Measurements from ENCODE around the gene TRABD2B.

Gene TRABD2B

DNA sequence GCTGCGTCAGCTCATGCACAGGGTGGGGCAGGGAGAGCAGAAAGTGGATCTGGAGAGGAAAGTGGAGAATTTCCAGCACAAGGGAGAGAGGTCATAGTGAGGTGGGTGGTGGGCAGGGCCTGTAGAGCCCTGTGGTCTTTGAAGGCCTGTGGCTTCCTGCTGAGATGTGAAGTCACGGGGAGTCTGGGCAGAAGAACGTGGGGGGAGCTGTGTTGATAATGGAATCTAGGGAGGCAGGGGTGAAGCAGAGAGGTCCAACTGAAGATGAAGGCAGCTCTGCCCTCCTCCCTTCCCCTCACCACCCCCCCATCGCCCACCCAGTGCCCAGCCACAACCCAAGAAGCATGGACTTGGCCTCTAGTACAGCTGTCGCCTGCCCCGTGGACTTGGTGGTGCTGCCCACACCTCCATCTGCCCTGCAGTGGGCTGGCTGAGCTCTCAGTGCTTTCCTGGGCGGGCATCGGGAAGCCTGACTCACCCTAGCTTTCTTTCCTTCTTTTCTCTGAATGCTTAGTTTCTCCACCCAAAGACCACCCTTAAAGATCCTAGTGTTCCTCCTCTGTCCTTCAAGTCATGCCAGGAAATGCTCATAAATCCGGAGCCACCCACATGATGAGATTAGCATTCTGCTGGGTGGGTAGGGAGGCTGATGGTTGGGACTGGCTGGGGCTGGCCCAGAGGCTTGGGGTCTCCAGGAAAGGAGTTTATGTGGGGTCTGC is 186.1 kb downstream of the TRABD2B start:
- no peaks in the 10 kb centered on the region for H3K9me3 ChIP-seq (ENCODE audit: severe bottlenecking)
- no peaks in the 10 kb centered on the region for H3K27me3 ChIP-seq (ENCODE audit: insufficient read depth, poor library complexity, severe bottlenecking)
- ATAC-seq (ENCODE audit: low read depth) (no peak), DNase-seq (ENCODE audit: low spot score) (no peak)
- no peak overlapping the region for H3K27ac ChIP-seq (ENCODE audit: poor library complexity, severe bottlenecking)
- H3K4me1 ChIP-seq (ENCODE audit: insufficient read depth, poor library complexity, severe bottlenecking) = no peaks in the 10 kb centered on the region
- TF ChIP-seq, protein P1, sequence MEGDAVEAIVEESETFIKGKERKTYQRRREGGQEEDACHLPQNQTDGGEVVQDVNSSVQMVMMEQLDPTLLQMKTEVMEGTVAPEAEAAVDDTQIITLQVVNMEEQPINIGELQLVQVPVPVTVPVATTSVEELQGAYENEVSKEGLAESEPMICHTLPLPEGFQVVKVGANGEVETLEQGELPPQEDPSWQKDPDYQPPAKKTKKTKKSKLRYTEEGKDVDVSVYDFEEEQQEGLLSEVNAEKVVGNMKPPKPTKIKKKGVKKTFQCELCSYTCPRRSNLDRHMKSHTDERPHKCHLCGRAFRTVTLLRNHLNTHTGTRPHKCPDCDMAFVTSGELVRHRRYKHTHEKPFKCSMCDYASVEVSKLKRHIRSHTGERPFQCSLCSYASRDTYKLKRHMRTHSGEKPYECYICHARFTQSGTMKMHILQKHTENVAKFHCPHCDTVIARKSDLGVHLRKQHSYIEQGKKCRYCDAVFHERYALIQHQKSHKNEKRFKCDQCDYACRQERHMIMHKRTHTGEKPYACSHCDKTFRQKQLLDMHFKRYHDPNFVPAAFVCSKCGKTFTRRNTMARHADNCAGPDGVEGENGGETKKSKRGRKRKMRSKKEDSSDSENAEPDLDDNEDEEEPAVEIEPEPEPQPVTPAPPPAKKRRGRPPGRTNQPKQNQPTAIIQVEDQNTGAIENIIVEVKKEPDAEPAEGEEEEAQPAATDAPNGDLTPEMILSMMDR (IDR thresholded peaks at IDR 0.05; ENCODE audit: poor library complexity, severe bottlenecking) = no peak
- H3K36me3 ChIP-seq (ENCODE audit: low read depth) = no peaks in the 10 kb centered on the region
- H3K4me3 ChIP-seq (ENCODE audit: severe bottlenecking) = no peak overlapping the region

DNA sequence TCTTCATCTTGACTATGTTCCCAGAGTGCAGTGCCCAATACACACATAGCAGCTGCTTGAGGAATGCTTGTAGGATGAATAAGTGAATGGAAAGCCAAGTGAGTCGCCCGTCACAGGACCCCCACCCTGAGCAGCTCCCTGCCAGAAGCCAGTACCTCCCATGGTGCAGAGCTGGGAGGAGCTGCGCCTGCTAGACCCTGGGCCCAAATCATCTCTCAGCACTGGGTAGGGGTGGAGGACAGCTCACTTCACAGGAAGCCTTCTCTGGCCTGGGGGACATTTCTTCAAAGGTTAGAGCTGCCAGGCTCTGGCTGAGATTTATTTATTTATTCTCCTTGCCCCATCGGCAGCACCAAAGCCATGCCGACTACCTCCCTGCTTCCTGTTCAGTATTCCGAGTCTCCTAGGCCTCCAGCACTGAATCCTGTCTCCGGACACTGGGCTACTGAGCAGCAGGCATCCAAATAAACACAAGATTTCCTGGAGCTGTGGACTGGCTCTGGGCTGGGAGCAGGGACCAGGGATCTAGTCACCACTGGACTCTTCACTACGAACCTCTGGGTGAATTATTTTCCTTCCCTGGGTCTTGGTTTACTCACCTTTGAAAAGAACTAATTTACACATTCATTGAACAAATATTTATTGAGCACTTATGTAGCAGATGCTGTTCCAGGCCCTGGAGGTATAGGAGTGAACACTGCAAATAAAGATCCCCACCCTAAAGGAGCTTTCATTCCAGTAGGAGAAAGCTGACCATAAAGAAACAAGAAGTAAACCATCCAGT is 187.7 kb downstream of the TRABD2B start:
- no peaks in the 10 kb centered on the region for H3K27me3 ChIP-seq (ENCODE audit: insufficient read depth, poor library complexity, severe bottlenecking)
- no peaks in the 10 kb centered on the region for H3K4me1 ChIP-seq (ENCODE audit: insufficient read depth, poor library complexity, severe bottlenecking)
- TF ChIP-seq, protein P1 (IDR thresholded peaks at IDR 0.05; ENCODE audit: poor library complexity, severe bottlenecking) = no peak
- H3K4me3 ChIP-seq (ENCODE audit: severe bottlenecking) = no peak overlapping the region
- H3K9me3 ChIP-seq (ENCODE audit: severe bottlenecking) = no peaks in the 10 kb centered on the region
- H3K36me3 ChIP-seq (ENCODE audit: low read depth) = no peaks in the 10 kb centered on the region
- H3K27ac ChIP-seq (ENCODE audit: poor library complexity, severe bottlenecking) = no peak overlapping the region
- ATAC-seq (ENCODE audit: low read depth) = no peak
- no peak for DNase-seq (ENCODE audit: low spot score)

DNA sequence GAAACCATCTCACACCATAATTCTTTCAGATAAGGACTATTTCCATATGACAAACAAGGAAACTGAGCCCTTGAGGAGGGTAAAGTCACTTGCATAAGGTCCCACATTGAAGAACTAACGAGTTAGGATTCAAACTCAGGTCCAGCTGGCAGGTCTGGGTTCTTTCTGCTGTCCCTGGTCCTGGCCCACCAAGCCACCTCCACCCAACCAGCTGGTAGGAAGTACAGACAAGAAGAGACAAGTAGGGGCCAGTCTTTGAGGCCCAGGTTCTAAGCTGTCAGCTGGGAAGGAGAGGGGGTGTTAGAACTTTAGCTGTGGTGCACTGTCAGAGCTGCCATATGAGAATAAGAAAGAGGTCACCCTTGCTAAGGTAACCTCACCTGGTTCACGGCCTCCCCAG is 188.6 kb downstream of the TRABD2B start:
- TF ChIP-seq, protein P1 (IDR thresholded peaks at IDR 0.05; ENCODE audit: poor library complexity, severe bottlenecking) = no peak
- no peak overlapping the region for H3K4me3 ChIP-seq (ENCODE audit: severe bottlenecking)
- no peak for ATAC-seq (ENCODE audit: low read depth)
- H3K27ac ChIP-seq (ENCODE audit: poor library complexity, severe bottlenecking) = no peak overlapping the region
- H3K4me1 ChIP-seq (ENCODE audit: insufficient read depth, poor library complexity, severe bottlenecking) = no peaks in the 10 kb centered on the region
- H3K36me3 ChIP-seq (ENCODE audit: low read depth) = no peaks in the 10 kb centered on the region
- no peaks in the 10 kb centered on the region for H3K27me3 ChIP-seq (ENCODE audit: insufficient read depth, poor library complexity, severe bottlenecking)
- no peaks in the 10 kb centered on the region for H3K9me3 ChIP-seq (ENCODE audit: severe bottlenecking)
- no peak for DNase-seq (ENCODE audit: low spot score)

DNA sequence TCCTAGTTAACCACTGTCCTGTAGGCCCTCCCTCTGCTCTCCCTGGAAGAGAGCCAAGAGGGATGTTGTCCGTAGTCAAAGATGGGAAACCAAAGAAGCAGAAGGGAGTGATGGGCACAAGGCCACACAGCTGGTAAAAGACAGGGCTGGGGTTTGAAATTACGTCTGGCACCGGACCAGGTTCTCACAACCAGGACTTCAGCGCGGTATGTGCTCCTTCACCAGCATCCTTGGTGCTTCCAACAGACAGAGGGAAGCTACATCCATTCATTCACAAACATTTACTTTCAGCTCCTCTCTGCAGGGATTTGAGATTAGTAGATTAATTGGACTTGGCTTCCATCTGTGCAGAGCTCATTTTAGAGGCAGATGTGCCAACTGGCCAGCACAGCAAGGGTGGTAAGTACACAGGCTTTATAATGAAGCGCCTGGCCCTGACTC is 191.2 kb downstream of the TRABD2B start:
- ATAC-seq (ENCODE audit: low read depth) (no peak), DNase-seq (ENCODE audit: low spot score) (no peak)
- no peaks in the 10 kb centered on the region for H3K27me3 ChIP-seq (ENCODE audit: insufficient read depth, poor library complexity, severe bottlenecking)
- no peaks in the 10 kb centered on the region for H3K4me1 ChIP-seq (ENCODE audit: insufficient read depth, poor library complexity, severe bottlenecking)
- no peak overlapping the region for H3K4me3 ChIP-seq (ENCODE audit: severe bottlenecking)
- no peaks in the 10 kb centered on the region for H3K9me3 ChIP-seq (ENCODE audit: severe bottlenecking)
- no peak overlapping the region for H3K27ac ChIP-seq (ENCODE audit: poor library complexity, severe bottlenecking)
- TF ChIP-seq, protein P1 (IDR thresholded peaks at IDR 0.05; ENCODE audit: poor library complexity, severe bottlenecking) = no peak
- no peaks in the 10 kb centered on the region for H3K36me3 ChIP-seq (ENCODE audit: low read depth)

All from RWPE2 (cell line).